Immature natural killer cell (primary cell): Measurements from ENCODE around the gene SEMA3C. TPM values are rescaled to one million over a fixed set of nuclear protein-coding genes. Genes with fewer than 3 reads are reported as not detected.

Source experiments
- DNase-seq, 3 donors: peaks; one replicate each; pipeline ENCODE4 v3.0.0; 2022; ENCODE audit warnings: mixed read lengths in 1 of 3
- H3K27ac Mint-ChIP-seq, 6 donors: one replicate each; pipeline ENCODE4 v1.8.0; 2020; ENCODE audit warnings: mixed read lengths in 6 of 6, mild to moderate bottlenecking in 5 of 6, inconsistent platforms in 4 of 6, moderate library complexity in 3 of 6
- H3K27me3 Mint-ChIP-seq, 3 donors: one replicate each; pipeline ENCODE4 v1.8.0; 2020 to 2021; ENCODE audit warnings: low read depth in 3 of 3, mild to moderate bottlenecking in 3 of 3, mixed read lengths in 3 of 3, moderate library complexity in 3 of 3, inconsistent platforms in 1 of 3
- H3K36me3 Mint-ChIP-seq, 3 donors: one replicate each; pipeline ENCODE4 v1.8.0; 2020; ENCODE audit warnings: mixed read lengths in 3 of 3, inconsistent platforms in 2 of 3, mild to moderate bottlenecking in 2 of 3
- H3K4me1 Mint-ChIP-seq, 2 donors: one replicate each; pipeline ENCODE4 v1.8.0; 2020; ENCODE audit warnings: inconsistent platforms in 2 of 2, mild to moderate bottlenecking in 2 of 2, mixed read lengths in 2 of 2, moderate library complexity in 1 of 2
- H3K4me3 Mint-ChIP-seq, 5 donors: one replicate each; pipeline ENCODE4 v1.8.0; 2020; ENCODE audit warnings: mild to moderate bottlenecking in 5 of 5, mixed read lengths in 5 of 5, inconsistent platforms in 3 of 5, moderate library complexity in 3 of 5
- H3K9me3 Mint-ChIP-seq, 6 donors: one replicate each; pipeline ENCODE4 v1.8.0; 2020; ENCODE audit warnings: mild to moderate bottlenecking in 6 of 6, mixed read lengths in 6 of 6, inconsistent platforms in 4 of 6, moderate library complexity in 3 of 6
- polyA plus RNA-seq, 3 donors: library from polyadenylated mRNA; unstranded; fragments of 300-500 nt; fragmentation: Illumina TruSeq; gene quantifications; one replicate each; pipeline ENCODE4 v1.2.3, GENCODE V29; 2021

SEMA3C gene
- polyA plus RNA-seq, 3 donors from 2014 or later = 0.18 to 0.53 TPM; not detected in 1

DNA sequence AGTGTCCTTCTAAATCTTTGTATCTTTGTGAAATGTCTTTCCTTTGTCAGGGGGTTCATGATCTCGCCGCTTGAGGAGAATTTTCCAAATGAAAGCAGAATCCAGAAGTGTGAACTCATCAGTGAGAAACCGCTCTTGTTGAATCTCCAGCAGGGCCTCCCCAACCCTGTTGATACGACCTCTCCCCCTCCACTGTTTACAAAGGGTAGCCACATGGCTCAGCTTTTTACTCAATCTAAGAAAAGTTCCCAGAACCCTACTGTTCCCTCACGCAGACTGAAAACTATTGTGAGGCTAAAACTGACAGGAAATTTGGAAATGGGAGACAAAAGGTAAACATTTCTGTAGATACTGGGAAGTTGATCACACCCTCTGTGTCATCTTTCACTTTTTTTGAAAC is 73.9 kb downstream of the SEMA3C start:
- Mint-ChIP-seq H3K36me3 (peaks cover 0 to 4% (median 0%) of the 10 kb centered on the region in 3 donors), H3K27me3 (peaks cover 0 to 2% (median 1%) of the 10 kb centered on the region in 3 donors), H3K4me3 (no peak overlapping the region), H3K4me1 (peaks cover 10 to 22% of the 10 kb centered on the region in 2 donors), H3K27ac (no peak overlapping the region), H3K9me3 (peaks cover 0 to 12% (median 3%) of the 10 kb centered on the region in 6 donors)
- no peak for DNase-seq

DNA sequence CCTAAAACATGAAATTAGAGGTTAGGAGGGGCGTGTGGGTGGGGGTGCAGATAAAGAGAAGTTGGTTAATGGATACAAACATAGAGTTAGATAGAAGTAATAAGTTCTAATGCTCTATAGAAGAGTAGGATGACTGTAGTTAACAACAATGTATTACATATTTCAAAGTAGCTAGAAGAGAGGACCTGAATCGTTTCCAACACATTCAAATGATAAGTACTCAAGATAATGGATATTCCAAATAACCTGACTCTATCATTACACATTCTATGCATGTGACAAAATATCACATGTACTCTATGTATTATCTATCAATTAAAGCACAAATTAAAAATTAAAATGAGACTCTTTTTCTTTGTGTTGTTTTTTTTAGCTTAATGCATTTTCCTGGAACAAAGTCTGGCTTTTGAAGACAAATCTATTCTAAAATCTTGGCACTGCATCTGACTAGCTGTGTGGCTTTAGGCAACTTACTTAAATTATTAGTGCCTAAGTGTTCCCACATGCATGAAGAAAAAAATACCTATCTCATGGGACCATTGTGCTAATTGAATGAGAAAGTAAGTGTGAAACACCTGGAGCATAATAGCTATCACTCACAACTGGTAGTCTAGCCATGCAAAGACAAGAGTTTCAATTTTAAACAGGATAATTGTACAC is 75.7 kb downstream of the SEMA3C start:
- Mint-ChIP-seq H3K9me3 (peaks cover 0 to 19% (median 3%) of the 10 kb centered on the region in 6 donors), H3K27ac (no peak overlapping the region), H3K4me1 (peaks cover 10 to 20% of the 10 kb centered on the region in 2 donors), H3K4me3 (no peak overlapping the region), H3K36me3 (peaks cover 0 to 4% (median 0%) of the 10 kb centered on the region in 3 donors), H3K27me3 (peaks cover 0 to 2% (median 1%) of the 10 kb centered on the region in 3 donors)
- no peak for DNase-seq

DNA sequence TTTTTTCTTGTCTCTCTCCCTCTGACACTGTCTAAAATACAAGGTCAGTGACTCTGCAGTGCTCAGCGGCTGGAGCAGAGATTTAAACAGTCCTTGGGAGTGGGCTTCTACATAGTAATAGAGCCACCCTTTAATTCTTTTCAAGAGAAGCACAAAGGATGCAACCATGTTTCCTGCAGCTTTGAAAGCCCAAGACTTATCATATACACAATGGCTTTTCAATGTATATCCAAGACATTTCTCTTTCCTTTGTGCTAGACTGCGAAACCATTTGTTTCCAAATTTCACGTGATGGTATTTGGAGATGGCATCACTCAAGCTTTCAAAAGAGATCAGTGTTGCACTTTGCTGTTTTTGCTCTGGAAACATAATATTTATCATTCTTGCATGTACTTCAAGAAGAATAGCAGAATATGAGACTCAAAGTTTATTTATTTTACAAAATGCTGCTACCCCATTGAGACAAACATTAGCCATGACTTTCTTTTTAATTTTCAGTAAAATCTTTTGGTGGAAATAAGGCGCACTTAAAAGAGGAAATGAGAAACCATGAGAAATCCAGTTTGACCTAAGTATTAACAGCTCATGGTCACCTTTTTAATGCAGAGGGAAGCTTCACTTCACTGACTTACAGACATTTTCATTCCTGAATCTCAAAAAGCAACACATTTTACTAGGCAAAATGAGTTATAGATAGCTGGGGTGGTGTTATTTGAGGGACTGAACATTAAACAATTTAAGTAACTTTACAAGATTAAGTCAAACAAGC is 76.6 kb downstream of the SEMA3C start:
- peaks cover 10 to 20% of the 10 kb centered on the region in 2 donors for H3K4me1 Mint-ChIP-seq
- peaks cover 0 to 4% (median 0%) of the 10 kb centered on the region in 3 donors for H3K36me3 Mint-ChIP-seq
- peaks cover 0 to 4% (median 2%) of the 10 kb centered on the region in 3 donors for H3K27me3 Mint-ChIP-seq
- H3K9me3 Mint-ChIP-seq = peaks cover 0 to 24% (median 3%) of the 10 kb centered on the region in 6 donors
- no peak overlapping the region for H3K27ac Mint-ChIP-seq
- no peak overlapping the region for H3K4me3 Mint-ChIP-seq
- DNase-seq = no peak

DNA sequence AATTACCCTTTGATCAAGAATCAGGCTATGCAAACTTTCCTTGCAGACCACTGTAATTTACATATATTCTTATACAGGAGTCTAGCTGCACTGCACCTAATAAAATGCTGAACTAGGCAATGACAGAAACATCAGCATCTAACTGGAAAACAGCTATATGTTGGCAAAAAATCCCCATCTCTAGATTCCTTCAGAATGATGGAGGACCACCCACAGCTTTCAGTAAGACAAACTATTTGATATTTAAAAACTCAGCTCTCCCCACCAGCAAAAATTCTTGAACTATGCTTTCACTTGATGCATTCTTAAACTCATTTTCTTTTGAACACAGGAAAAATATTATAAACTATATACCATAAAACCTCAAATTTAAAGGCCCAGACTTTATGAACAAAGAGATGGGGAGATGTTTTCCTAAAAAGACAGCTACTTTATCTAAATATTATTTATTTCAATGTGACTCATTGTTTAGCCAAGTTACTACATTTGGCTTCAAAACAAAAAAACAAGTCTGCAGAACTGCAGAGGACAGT is 77.4 kb downstream of the SEMA3C start:
- no peak overlapping the region for H3K4me3 Mint-ChIP-seq

DNA sequence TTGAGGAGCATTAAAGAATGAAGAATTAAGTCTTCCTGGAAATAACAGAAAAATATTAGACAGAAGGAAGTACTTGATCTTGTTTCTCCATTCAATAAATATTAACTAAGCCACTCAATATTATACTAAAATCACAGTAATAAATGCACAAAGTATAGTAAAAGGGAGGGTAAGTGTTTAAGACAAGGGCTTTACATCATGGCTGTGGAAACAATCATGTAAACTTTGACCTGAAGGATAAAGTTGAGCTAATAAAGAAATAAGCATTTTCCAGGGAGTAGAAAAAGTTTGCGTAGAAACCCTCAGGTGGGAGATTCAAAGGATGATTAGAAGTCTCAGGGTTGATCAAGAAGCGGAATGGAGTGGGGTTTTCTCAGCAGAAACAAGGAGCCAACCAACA is 78.2 kb downstream of the SEMA3C start:
- DNase-seq = no peak
- Mint-ChIP-seq H3K4me1 (peaks cover 6 to 10% of the 10 kb centered on the region in 2 donors), H3K4me3 (no peak overlapping the region), H3K9me3 (peaks cover 0 to 29% (median 2%) of the 10 kb centered on the region in 6 donors), H3K36me3 (peaks cover 0 to 4% (median 0%) of the 10 kb centered on the region in 3 donors), H3K27me3 (peaks cover 0 to 4% (median 0%) of the 10 kb centered on the region in 3 donors), H3K27ac (no peak overlapping the region)

More for the DNA sequence above, 77.4 kb downstream of the SEMA3C start:
- Mint-ChIP-seq H3K36me3 (peaks cover 0 to 4% (median 0%) of the 10 kb centered on the region in 3 donors), H3K27ac (no peak overlapping the region), H3K27me3 (peaks cover 0 to 4% (median 2%) of the 10 kb centered on the region in 3 donors), H3K9me3 (peaks cover 0 to 30% (median 3%) of the 10 kb centered on the region in 6 donors), H3K4me1 (peaks cover 10 to 18% of the 10 kb centered on the region in 2 donors)
- no peak for DNase-seq

DNA sequence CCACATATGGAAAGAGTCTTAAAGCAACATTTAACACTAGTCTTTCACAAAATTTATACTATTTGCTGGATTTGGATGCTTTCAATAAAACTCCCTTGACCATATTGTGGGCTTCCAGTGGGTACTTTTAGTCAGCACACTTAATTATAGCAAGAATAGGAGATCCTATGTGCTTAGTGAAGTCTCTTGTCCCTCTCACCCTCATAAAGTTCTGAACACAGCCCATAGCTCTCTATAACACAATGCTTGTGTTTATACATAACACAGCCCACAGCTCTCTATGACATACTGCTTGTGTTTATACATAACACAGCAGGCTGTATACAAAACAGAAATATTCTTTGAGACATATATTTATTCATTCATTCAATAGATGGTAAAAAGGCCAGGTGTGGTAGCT is 79.0 kb downstream of the SEMA3C start:
- Mint-ChIP-seq H3K9me3 (peaks cover 0 to 27% (median 1%) of the 10 kb centered on the region in 6 donors), H3K4me1 (peaks cover 0 to 2% of the 10 kb centered on the region in 2 donors)

DNA sequence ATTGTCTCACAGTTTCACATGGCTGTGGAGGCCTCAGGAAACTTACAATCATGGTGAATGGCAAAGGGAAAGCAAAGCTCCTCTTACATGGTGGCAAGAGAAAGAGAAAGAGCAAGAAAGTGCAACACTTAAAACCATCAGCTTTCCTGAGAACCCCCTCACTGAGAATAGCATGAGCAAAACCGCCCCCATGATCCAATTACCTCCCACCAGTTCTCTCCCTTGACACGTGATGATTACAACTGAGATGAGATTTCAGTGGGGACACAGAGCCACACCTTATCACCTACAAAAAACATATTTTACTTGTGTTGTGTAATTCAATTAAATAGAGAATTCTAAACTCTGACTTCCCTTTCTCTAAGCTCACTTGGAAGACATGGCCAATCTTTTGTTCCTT is 80.2 kb downstream of the SEMA3C start:
- Mint-ChIP-seq H3K9me3 (peaks cover 0 to 26% (median 1%) of the 10 kb centered on the region in 6 donors), H3K36me3 (no peaks in the 10 kb centered on the region), H3K4me1 (peaks cover 0 to 1% of the 10 kb centered on the region in 2 donors), H3K4me3 (no peak overlapping the region), H3K27ac (no peak overlapping the region), H3K27me3 (peaks cover 0 to 4% (median 0%) of the 10 kb centered on the region in 3 donors)
- no peak for DNase-seq

More for the DNA sequence above, 79.0 kb downstream of the SEMA3C start:
- no peaks in the 10 kb centered on the region for H3K36me3 Mint-ChIP-seq
- H3K27me3 Mint-ChIP-seq = peaks cover 0 to 4% (median 0%) of the 10 kb centered on the region in 3 donors
- H3K27ac Mint-ChIP-seq = no peak overlapping the region
- H3K4me3 Mint-ChIP-seq = no peak overlapping the region
- DNase-seq = no peak

DNA sequence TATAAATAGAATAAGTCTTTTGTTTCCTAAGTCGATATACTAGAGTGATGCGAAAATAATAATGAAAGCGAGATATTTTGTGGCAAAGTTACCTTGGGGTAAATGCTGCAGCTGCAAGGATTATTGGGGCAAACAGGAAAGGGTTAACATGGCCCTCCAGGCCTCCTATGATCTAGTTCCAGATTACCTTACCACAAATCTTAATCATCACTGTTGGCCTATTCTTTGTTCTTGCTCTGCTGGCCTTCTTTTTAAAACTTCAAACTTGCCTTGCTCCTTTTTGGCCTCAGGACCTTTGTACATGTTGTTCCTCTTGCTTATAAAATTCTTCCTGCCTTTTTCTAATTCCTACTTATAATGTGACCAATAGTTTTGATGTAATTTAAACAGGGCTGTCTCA is 81.5 kb downstream of the SEMA3C start:
- Mint-ChIP-seq H3K9me3 (peaks cover 0 to 26% (median under 1%) of the 10 kb centered on the region in 6 donors), H3K27me3 (peaks cover 0 to 4% (median 0%) of the 10 kb centered on the region in 3 donors), H3K4me3 (no peak overlapping the region), H3K4me1 (peaks cover 0 to 1% of the 10 kb centered on the region in 2 donors), H3K27ac (no peak overlapping the region), H3K36me3 (no peaks in the 10 kb centered on the region)
- DNase-seq = no peak

DNA sequence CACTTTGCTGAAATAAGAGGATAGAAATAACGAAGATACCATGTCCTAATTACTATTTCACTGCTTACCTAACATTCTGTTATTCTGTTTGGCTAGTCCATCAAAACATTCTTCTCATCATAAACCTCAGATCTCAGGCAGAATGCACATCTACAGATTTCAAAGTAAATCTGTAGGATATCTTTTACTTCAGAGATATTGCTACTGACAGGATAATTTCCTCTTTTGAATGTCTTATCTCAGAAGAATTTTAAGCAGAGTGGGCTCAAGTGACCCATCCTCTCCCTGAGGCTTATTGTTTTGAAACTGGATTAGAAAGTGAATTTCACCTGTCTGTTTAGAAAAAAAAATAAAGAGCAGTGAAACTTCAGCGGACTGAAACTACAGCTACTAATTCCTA is 83.6 kb downstream of the SEMA3C start:
- Mint-ChIP-seq H3K4me1 (peaks cover 1 to 4% of the 10 kb centered on the region in 2 donors), H3K27me3 (peaks cover 0 to 3% (median 0%) of the 10 kb centered on the region in 3 donors), H3K27ac (no peak overlapping the region), H3K9me3 (peaks cover 0 to 42% (median under 1%) of the 10 kb centered on the region in 6 donors), H3K4me3 (no peak overlapping the region), H3K36me3 (no peaks in the 10 kb centered on the region)
- no peak for DNase-seq

DNA sequence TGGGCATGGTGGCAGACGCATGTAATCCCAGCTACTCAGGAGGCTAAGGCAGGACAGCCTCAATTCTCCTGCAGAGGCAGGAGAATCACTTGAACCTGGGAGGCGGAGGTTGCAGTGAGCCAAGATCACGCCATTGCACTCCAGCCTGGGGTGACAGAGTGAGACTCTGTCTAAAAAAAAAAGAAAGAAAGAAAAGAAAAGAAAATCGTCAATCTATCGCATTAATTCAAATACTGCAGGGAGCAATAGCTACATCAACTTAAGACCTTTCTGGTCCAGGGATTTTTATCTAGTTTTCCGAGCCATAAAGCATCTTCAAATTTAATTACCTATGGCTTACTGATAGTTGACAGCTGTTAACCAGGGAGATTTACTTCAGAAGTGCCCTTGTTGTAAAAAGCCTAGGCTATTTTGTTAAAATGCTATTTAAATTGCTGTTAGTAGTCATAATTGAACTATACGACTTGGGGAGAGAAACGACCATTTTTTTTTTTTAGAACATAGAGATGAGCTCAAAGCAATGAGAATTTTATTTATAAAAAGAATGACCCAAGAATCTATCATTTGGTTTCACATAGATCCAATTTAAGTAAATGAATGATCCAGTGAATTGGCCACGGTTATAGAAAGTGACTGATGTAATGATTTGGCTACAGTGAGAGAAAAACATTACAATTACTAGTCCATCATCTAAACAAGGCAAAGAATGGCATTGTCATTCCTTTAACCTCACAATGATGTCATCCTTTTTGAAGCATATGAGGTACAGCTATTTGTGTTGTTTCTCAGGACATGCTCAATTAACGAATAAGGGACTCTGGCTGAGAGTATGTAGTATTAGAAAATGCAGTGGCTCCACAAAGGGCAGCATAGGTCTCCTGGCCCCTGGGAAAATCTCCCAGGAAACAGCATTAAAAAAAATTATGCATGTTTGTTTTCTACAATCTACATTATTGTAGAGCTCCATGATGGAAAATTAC is 85.3 kb downstream of the SEMA3C start:
- peaks cover 0 to 35% (median under 1%) of the 10 kb centered on the region in 6 donors for H3K9me3 Mint-ChIP-seq
- DNase-seq = no peak
- H3K27ac Mint-ChIP-seq = no peak overlapping the region
- peaks cover 0 to 3% (median 0%) of the 10 kb centered on the region in 3 donors for H3K27me3 Mint-ChIP-seq
- H3K36me3 Mint-ChIP-seq = no peaks in the 10 kb centered on the region
- no peak overlapping the region for H3K4me3 Mint-ChIP-seq
- H3K4me1 Mint-ChIP-seq = peaks cover 6 to 8% of the 10 kb centered on the region in 2 donors

DNA sequence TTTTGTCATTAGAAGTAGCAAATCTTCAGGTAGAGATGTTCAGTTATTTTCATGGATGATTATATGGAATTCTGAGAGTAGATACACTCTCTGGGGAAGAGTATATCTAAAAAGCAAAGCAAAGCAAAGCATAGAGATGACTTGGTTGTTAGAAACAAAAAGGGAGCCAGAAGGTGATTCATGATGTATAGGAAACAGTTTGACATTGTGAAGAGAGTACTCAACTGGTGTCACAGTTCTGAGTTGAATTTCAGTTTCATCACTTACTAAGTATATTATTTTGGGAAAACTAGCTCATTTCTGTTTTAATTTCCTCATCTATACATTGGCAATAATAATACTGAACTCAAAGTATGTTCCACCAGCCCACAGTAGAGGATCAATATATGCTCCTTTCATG is 86.8 kb downstream of the SEMA3C start:
- Mint-ChIP-seq H3K36me3 (no peaks in the 10 kb centered on the region), H3K9me3 (peaks cover 0 to 26% (median 0%) of the 10 kb centered on the region in 6 donors), H3K4me1 (peaks cover 6 to 7% of the 10 kb centered on the region in 2 donors), H3K27ac (no peak overlapping the region), H3K4me3 (no peak overlapping the region), H3K27me3 (no peaks in the 10 kb centered on the region)
- DNase-seq = no peak

DNA sequence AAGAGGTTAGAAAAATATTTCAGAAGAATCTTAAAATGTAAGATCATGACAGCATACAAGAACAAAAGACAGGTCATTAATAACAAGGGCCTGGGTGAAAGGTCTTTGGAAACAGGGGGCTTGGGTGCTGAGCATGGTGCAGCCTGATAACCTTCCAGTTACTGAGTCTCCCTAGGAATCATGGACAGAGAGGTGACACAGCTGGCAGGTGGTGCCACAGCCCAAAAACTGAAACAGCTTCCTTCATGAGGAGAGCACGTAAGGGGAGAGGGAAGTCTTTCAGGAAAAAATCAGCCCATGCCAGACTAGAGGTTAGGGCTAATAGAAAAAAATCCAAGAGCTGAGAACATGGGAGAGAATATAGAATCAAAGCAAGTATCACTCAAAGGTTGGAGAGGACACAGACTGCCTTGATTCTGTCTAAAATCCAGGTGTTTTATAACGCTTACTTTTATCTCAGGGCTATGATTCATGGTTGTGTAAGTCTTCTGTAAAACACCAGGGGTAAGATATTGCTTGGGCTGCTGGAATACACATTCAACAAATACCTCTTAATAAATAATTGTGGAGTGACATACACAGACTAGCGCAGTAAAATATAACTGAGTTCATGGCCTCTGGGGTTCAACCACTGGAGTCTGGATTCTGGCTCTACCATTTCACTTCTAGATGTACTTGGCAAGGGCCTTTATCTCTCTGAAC is 88.1 kb downstream of the SEMA3C start:
- Mint-ChIP-seq H3K27me3 (no peaks in the 10 kb centered on the region), H3K4me3 (no peak overlapping the region), H3K9me3 (peaks cover 0 to 22% (median 0%) of the 10 kb centered on the region in 6 donors)

More for the DNA sequence above, 88.1 kb downstream of the SEMA3C start:
- peaks cover 6 to 7% of the 10 kb centered on the region in 2 donors for H3K4me1 Mint-ChIP-seq
- DNase-seq = no peak
- H3K36me3 Mint-ChIP-seq = no peaks in the 10 kb centered on the region
- no peak overlapping the region for H3K27ac Mint-ChIP-seq
